A549 (cell line): ENCODE data around the gene TEAD4. TPM values are rescaled to one million over a fixed set of nuclear protein-coding genes. Genes with fewer than 3 reads are reported as not detected.

Experiments
- ATAC-seq, 2 experiments: fragments of 200-7000 bp in 1 of 2; fragments of >200 bp in 1 of 2; cut with Nextera tagmentation in 1 of 2; cut with Tn5 transposase in 1 of 2; 3 replicates each; pipeline versions ENCODE4 v1.8.0 to v1.9.1; 2018 to 2020; ENCODE audit warnings: mild to moderate bottlenecking in 1 of 2, moderate library complexity in 1 of 2
- CTCF ChIA-PET: fragments of 300-600 bp; sonication (Branson Sonifier 250); formaldehyde crosslinking; extraction: SDS; loops from one replicate; lab custom pipeline; 2021; ENCODE audit warnings: antibody characterized with exemption, inconsistent platforms; lab: Yijun Ruan, JAX
- POLR2A ChIA-PET: fragments of 350-600 bp; formaldehyde crosslinking; extraction: SDS; loops from one replicate; lab custom pipeline; 2021; ENCODE audit warnings: antibody characterized with exemption, inconsistent platforms; lab: Yijun Ruan, JAX
- DNase-seq, 2 experiments: peaks; one replicate each; pipeline versions ENCODE4 v3.0.0 to v3.0.0-alpha.2; 2011 to 2016; ENCODE audit warnings: low read depth in 1 of 2, low spot score in 1 of 2
- FAIRE-seq: peaks from 2 replicates; lab custom pipeline; 2011; peaks lifted over from hg19 to GRCh38; lab: Jason Lieb, UNC
- H3K27ac ChIP-seq, 2 experiments: fragments of >200 bp; sonication (Bioruptor Twin); formaldehyde crosslinking; 3 replicates each; pipeline ENCODE4 v1.5.1; 2016 to 2017
- H3K4me1 ChIP-seq: fragments of >200 bp; sonication (Bioruptor Twin); formaldehyde crosslinking; 3 replicates; pipeline ENCODE4 v1.6.1; 2016
- H3K4me2 ChIP-seq: fragments of >200 bp; sonication (Bioruptor Twin); formaldehyde crosslinking; 3 replicates; pipeline ENCODE4 v1.6.1; 2016
- H3K4me3 ChIP-seq: fragments of >200 bp; sonication (Bioruptor Twin); formaldehyde crosslinking; 3 replicates; pipeline ENCODE4 v1.5.1; 2016
- H3K9me3 ChIP-seq: fragments of >200 bp; sonication (Bioruptor Twin); formaldehyde crosslinking; 3 replicates; pipeline ENCODE4 v1.6.1; 2016
- ATOH8 ChIP-seq: fragments of 250-450 bp; sonication (Bioruptor Pico); IDR thresholded peaks from 2 replicates; pipeline ENCODE4 v1.5.0; 2020; ENCODE audit warnings: low read depth, mild to moderate bottlenecking, moderate library complexity
- CEBPB ChIP-seq, 2 experiments: fragments of >200 bp in 1 of 2; sonication (Bioruptor Twin) in 1 of 2; formaldehyde crosslinking in 1 of 2; IDR thresholded peaks; 2 replicates each; pipeline ENCODE4 v1.6.1; 2012 to 2016
- CHD4 ChIP-seq: fragments of 200-600 bp; sonication (generic); IDR thresholded peaks from 2 replicates; pipeline ENCODE4 v1.6.1; 2016; ENCODE audit warnings: antibody characterized with exemption, mild to moderate bottlenecking, borderline replicate concordance
- EHF ChIP-seq: fragments of 250-450 bp; sonication (Bioruptor Pico); IDR thresholded peaks from 2 replicates; pipeline ENCODE4 v1.5.0; 2020; ENCODE audit warnings: mild to moderate bottlenecking
- EHMT2 ChIP-seq: fragments of 200-600 bp; sonication (generic); IDR thresholded peaks from 2 replicates; pipeline ENCODE4 v1.6.1; 2016; ENCODE audit warnings: antibody characterized with exemption, low read depth, mild to moderate bottlenecking, moderate library complexity
- EP300 ChIP-seq, 2 experiments: fragments of >200 bp; sonication (Bioruptor Twin); formaldehyde crosslinking; IDR thresholded peaks; 2 replicates in 1 of 2; 3 replicates in 1 of 2; pipeline ENCODE4 v1.6.1; 2016 to 2017
- FOSB ChIP-seq: fragments of 250-450 bp; sonication (Bioruptor Pico); IDR thresholded peaks from 2 replicates; pipeline ENCODE4 v1.5.0; 2020; ENCODE audit warnings: mild to moderate bottlenecking, moderate library complexity
- FOSL2 ChIP-seq, 2 experiments: fragments of 450-650 bp in 1 of 2; fragments of >200 bp in 1 of 2; sonication (Bioruptor Twin) in 1 of 2; formaldehyde crosslinking; IDR thresholded peaks; 2 replicates each; pipeline versions ENCODE4 v1.5.0 to v1.6.1; 2016 to 2020; ENCODE audit warnings: mild to moderate bottlenecking in 1 of 2, moderate library complexity in 1 of 2
- GATA3 ChIP-seq: IDR thresholded peaks from 2 replicates; pipeline ENCODE4 v1.6.1; 2012; ENCODE audit warnings: borderline replicate concordance
- HDAC2 ChIP-seq: fragments of 200-600 bp; sonication (generic); IDR thresholded peaks from 2 replicates; pipeline ENCODE4 v1.6.1; 2016
- JUN ChIP-seq, 2 experiments: fragments of >200 bp; sonication (Bioruptor Twin); formaldehyde crosslinking; IDR thresholded peaks; 2 replicates in 1 of 2; 3 replicates in 1 of 2; pipeline ENCODE4 v1.6.1; 2016 to 2017
- KDM1A ChIP-seq: fragments of 200-600 bp; sonication (generic); IDR thresholded peaks from 2 replicates; pipeline ENCODE4 v1.6.1; 2016; ENCODE audit warnings: low read depth, mild to moderate bottlenecking
- KDM5A ChIP-seq: fragments of 200-600 bp; sonication (generic); IDR thresholded peaks from 2 replicates; pipeline ENCODE4 v1.6.1; 2016; ENCODE audit warnings: antibody characterized with exemption, mild to moderate bottlenecking
- MYC ChIP-seq: IDR thresholded peaks from 2 replicates; pipeline ENCODE4 v1.6.1; 2012; ENCODE audit warnings: mild to moderate bottlenecking, inconsistent platforms, low read length, improper control_type of control experiment, borderline replicate concordance
- NPAS2 ChIP-seq: fragments of 250-450 bp; sonication (Bioruptor Pico); IDR thresholded peaks from 2 replicates; pipeline ENCODE4 v1.8.0; 2022; ENCODE audit warnings: mild to moderate bottlenecking, moderate library complexity, borderline replicate concordance
- POLR2A ChIP-seq: IDR thresholded peaks from 2 replicates; pipeline ENCODE4 v1.6.1; 2012; ENCODE audit warnings: mild to moderate bottlenecking, low read length
- POLR2AphosphoS2 ChIP-seq: conservative IDR thresholded peaks from 2 replicates; pipeline ENCODE4 v1.6.1; 2012; ENCODE audit warnings: low read length, improper control_type of control experiment, inconsistent platforms
- RFX5 ChIP-seq: fragments of 450-650 bp; IDR thresholded peaks from 2 replicates; pipeline ENCODE4 v1.7.1; 2014; ENCODE audit warnings: antibody characterized with exemption, mild to moderate bottlenecking, moderate library complexity
- RNF2 ChIP-seq: fragments of 200-600 bp; sonication (generic); IDR thresholded peaks from 2 replicates; pipeline ENCODE4 v1.6.1; 2016; ENCODE audit warnings: low read depth, mild to moderate bottlenecking, antibody characterized with exemption, moderate library complexity, borderline replicate concordance
- TFCP2L1 ChIP-seq: fragments of 250-450 bp; sonication (Bioruptor Pico); IDR thresholded peaks from 2 replicates; pipeline ENCODE4 v1.5.0; 2021; ENCODE audit warnings: mild to moderate bottlenecking
- ZFP36 ChIP-seq: fragments of 450-650 bp; IDR thresholded peaks from 2 replicates; pipeline ENCODE4 v1.6.1; 2014; ENCODE audit warnings: borderline replicate concordance; ENCODE audit not compliant: partially characterized antibody
- WGBS: methylation state at CpG from one replicate; pipeline ENCODE4 v1.1.6; 2017; ENCODE audit errors: missing lambda C conversion rate; 5-methylcytosine and 5-hydroxymethylcytosine counted together
- polyA plus RNA-seq, 4 experiments: library from polyadenylated mRNA; depleted of rRNA in 3 of 4; stranded (reverse); fragments of >200 nt; fragmentation: RNase III in 1 of 4; extraction: RNeasy Plus Mini Kit Qiagen cat#74134 plus additional on column Dnase treatment in 1 of 4; gene quantifications; 2 replicates in 3 of 4; 3 replicates in 1 of 4; pipeline ENCODE4 v1.2.3, GENCODE V29; 2011 to 2017
- TF ChIP-seq, protein P1 (sequence below): fragments of 450-650 bp; IDR thresholded peaks from 2 replicates; pipeline ENCODE4 v1.6.1; 2014; ENCODE audit warnings: antibody characterized with exemption
- TF ChIP-seq, protein P2 (sequence below): IDR thresholded peaks from 2 replicates; pipeline ENCODE4 v1.6.1; 2012
- TF ChIP-seq, protein P3 (sequence below): fragments of >200 bp; sonication (Bioruptor Twin); formaldehyde crosslinking; IDR thresholded peaks from 3 replicates; pipeline ENCODE4 v1.6.1; 2016
- TF ChIP-seq, protein P4 (sequence below): fragments of 200-600 bp; sonication (generic); IDR thresholded peaks from 2 replicates; pipeline ENCODE4 v1.6.1; 2016; ENCODE audit warnings: antibody characterized with exemption, mild to moderate bottlenecking, moderate library complexity

Gene TEAD4
- polyA plus RNA-seq, 2 of the 4 experiments (the other 2 are of a cell fraction) = 22.6 to 31.8 TPM

GRCh38 chr12:3019005-3019680, 59.9 kb downstream of the TEAD4 start:
- 92% methylated on average over 24 of the region's 25 CpGs for WGBS
- no peak for DNase-seq
- Histone ChIP-seq H3K4me3 (no peak overlapping the region), H3K4me1 (no peaks in the 10 kb centered on the region), H3K9me3 (no peaks in the 10 kb centered on the region), H3K27ac (no peak overlapping the region), H3K4me2 (no peak overlapping the region)
- no peak for FAIRE-seq
- peak; percentile 25 to 33; a peak in 4 of 6 replicates for ATAC-seq
- ChIA-PET CTCF (interaction anchor here (1.3 to 2.1 kb wide), 6 partner anchors 14 to 165 kb away, joined by 3 to 7 read pairs (median 4); no protein-coding TSS in a partner anchor), POLR2A (no interaction called here)
- TF ChIP-seq FOSL2 (IDR thresholded peaks at IDR 0.05) (no peak), FOSL2 (CRISPR knock-in tag; IDR thresholded peaks at IDR 0.05) (no peak)
- TF ChIP-seq, protein P1, sequence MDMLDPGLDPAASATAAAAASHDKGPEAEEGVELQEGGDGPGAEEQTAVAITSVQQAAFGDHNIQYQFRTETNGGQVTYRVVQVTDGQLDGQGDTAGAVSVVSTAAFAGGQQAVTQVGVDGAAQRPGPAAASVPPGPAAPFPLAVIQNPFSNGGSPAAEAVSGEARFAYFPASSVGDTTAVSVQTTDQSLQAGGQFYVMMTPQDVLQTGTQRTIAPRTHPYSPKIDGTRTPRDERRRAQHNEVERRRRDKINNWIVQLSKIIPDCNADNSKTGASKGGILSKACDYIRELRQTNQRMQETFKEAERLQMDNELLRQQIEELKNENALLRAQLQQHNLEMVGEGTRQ = no peak

DNA sequence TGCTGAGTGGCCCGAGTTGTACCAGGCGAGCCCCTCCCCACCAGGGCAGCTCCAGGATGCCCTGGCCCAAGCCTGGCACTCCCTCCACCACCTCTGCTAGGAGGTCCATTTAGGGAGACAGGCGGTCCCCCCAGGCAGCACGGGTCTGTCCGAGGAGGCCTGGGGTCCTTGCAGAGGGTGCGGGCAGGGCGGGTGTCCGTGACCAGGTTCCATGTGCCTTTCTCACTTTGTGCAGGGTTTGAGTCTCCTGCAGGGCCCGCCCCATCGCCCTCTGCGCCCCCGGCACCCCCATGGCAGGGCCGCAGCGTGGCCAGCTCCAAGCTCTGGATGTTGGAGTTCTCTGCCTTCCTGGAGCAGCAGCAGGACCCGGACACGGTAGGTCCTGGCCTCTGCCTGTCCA, 61.2 kb downstream of the TEAD4 start:
- H3K27ac ChIP-seq = no peak overlapping the region
- ATAC-seq = no peak; a peak in 1 of 6 replicates
- FAIRE-seq = no peak
- no peaks in the 10 kb centered on the region for H3K4me1 ChIP-seq
- POLR2A ChIA-PET = no interaction called here
- H3K4me2 ChIP-seq = no peak overlapping the region
- TF ChIP-seq GATA3 (no peak), JUN (IDR thresholded peaks at IDR 0.05) (no peak), MYC (no peak), ATOH8 (no peak), FOSB (CRISPR knock-in tag) (no peak), POLR2AphosphoS2 (no peak), EHMT2 (no peak), KDM1A (no peak), HDAC2 (no peak), ZFP36 (no peak), EP300 (IDR thresholded peaks at IDR 0.05) (no peak), EHF (CRISPR knock-in tag) (no peak), POLR2A (no peak), CHD4 (no peak)
- TF ChIP-seq, protein P2, sequence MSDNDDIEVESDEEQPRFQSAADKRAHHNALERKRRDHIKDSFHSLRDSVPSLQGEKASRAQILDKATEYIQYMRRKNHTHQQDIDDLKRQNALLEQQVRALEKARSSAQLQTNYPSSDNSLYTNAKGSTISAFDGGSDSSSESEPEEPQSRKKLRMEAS = no peak
- H3K9me3 ChIP-seq = no peaks in the 10 kb centered on the region
- no peak overlapping the region for H3K4me3 ChIP-seq
- WGBS = 99% methylated on average over 14 of the region's 16 CpGs
- CTCF ChIA-PET = interaction anchor here (0.6 to 1.6 kb wide), 5 partner anchors 14 to 136 kb away, joined by 3 to 4 read pairs (median 3); no protein-coding TSS in a partner anchor
- DNase-seq = no peak

- CTCF ChIA-PET = interaction anchor here (1.4 to 4.9 kb wide), 4 partner anchors 13 to 61 kb away, joined by 3 to 24 read pairs (median 4); no protein-coding TSS in a partner anchor
- no peaks in the 10 kb centered on the region for H3K4me1 ChIP-seq
- H3K9me3 ChIP-seq = no peaks in the 10 kb centered on the region
- ATAC-seq = no peak
- no peak overlapping the region for H3K27ac ChIP-seq
- DNase-seq = no peak
- POLR2A ChIA-PET = no interaction called here
- H3K4me3 ChIP-seq = no peak overlapping the region
- WGBS = 93% methylated on average over 13 of the region's 13 CpGs
- FAIRE-seq = no peak
- H3K4me2 ChIP-seq = no peak overlapping the region
- TF ChIP-seq, protein P3, sequence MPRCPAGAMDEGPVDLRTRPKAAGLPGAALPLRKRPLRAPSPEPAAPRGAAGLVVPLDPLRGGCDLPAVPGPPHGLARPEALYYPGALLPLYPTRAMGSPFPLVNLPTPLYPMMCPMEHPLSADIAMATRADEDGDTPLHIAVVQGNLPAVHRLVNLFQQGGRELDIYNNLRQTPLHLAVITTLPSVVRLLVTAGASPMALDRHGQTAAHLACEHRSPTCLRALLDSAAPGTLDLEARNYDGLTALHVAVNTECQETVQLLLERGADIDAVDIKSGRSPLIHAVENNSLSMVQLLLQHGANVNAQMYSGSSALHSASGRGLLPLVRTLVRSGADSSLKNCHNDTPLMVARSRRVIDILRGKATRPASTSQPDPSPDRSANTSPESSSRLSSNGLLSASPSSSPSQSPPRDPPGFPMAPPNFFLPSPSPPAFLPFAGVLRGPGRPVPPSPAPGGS = no peak
- TF ChIP-seq KDM1A (no peak), NPAS2 (no peak), RNF2 (no peak), TFCP2L1 (CRISPR knock-in tag) (no peak), ATOH8 (no peak), POLR2A (no peak), FOSB (CRISPR knock-in tag) (no peak), KDM5A (no peak), POLR2AphosphoS2 (no peak), RFX5 (no peak), MYC (no peak), CEBPB (IDR thresholded peaks at IDR 0.05) (no peak)
- TF ChIP-seq, protein P4, sequence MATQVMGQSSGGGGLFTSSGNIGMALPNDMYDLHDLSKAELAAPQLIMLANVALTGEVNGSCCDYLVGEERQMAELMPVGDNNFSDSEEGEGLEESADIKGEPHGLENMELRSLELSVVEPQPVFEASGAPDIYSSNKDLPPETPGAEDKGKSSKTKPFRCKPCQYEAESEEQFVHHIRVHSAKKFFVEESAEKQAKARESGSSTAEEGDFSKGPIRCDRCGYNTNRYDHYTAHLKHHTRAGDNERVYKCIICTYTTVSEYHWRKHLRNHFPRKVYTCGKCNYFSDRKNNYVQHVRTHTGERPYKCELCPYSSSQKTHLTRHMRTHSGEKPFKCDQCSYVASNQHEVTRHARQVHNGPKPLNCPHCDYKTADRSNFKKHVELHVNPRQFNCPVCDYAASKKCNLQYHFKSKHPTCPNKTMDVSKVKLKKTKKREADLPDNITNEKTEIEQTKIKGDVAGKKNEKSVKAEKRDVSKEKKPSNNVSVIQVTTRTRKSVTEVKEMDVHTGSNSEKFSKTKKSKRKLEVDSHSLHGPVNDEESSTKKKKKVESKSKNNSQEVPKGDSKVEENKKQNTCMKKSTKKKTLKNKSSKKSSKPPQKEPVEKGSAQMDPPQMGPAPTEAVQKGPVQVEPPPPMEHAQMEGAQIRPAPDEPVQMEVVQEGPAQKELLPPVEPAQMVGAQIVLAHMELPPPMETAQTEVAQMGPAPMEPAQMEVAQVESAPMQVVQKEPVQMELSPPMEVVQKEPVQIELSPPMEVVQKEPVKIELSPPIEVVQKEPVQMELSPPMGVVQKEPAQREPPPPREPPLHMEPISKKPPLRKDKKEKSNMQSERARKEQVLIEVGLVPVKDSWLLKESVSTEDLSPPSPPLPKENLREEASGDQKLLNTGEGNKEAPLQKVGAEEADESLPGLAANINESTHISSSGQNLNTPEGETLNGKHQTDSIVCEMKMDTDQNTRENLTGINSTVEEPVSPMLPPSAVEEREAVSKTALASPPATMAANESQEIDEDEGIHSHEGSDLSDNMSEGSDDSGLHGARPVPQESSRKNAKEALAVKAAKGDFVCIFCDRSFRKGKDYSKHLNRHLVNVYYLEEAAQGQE = no peak
These were observed 61.7 kb downstream of the TEAD4 start for GRCh38 chr12:3020850-3021435.
